Lung (tissue), 12 donors: ENCODE data around the gene PRDM15. TPM values are rescaled to one million over a fixed set of nuclear protein-coding genes. Genes with fewer than 3 reads are reported as not detected.

ENCODE experiments used
- ATAC-seq: fragments of 200-7000 bp; cut with Tn5 transposase; one replicate; pipeline ENCODE4 v1.9.1; 2020; ENCODE audit warnings: moderate number of reproducible peaks; ENCODE audit not compliant: insufficient read depth, low FRiP score
- DNase-seq, 3 donors: peaks; one replicate each; pipeline ENCODE4 v3.0.0-alpha.2; 2013 to 2017
- H3K27ac ChIP-seq, 2 donors: one replicate each; pipeline ENCODE4 v1.5.1; 2013; ENCODE audit warnings: mild to moderate bottlenecking in 2 of 2, moderate library complexity in 2 of 2, control low read depth in 1 of 2, inconsistent platforms in 1 of 2, low read depth in 1 of 2, low read length in 1 of 2
- H3K27me3 ChIP-seq, 3 donors: one replicate each; pipeline ENCODE4 v1.5.1; 2013; ENCODE audit warnings: low read length in 2 of 3; ENCODE audit not compliant: control insufficient read depth in 3 of 3, insufficient read depth in 3 of 3
- H3K36me3 ChIP-seq, 4 donors: one replicate each; pipeline ENCODE4 v1.5.1; 2013; ENCODE audit warnings: low read length in 4 of 4, mild to moderate bottlenecking in 1 of 4, moderate library complexity in 1 of 4; ENCODE audit not compliant: control insufficient read depth in 4 of 4, insufficient read depth in 4 of 4
- H3K4me1 ChIP-seq, 5 donors: one replicate each; pipeline ENCODE4 v1.5.1; 2013; ENCODE audit warnings: low read length in 5 of 5, mild to moderate bottlenecking in 2 of 5, moderate library complexity in 1 of 5; ENCODE audit not compliant: control insufficient read depth in 5 of 5, insufficient read depth in 5 of 5
- H3K4me3 ChIP-seq: one replicate; pipeline ENCODE4 v1.5.1; 2013; ENCODE audit warnings: mild to moderate bottlenecking, control low read depth, moderate library complexity
- H3K9ac ChIP-seq, 2 donors: one replicate each; pipeline ENCODE4 v1.5.1; 2013; ENCODE audit warnings: low read length in 2 of 2, control low read depth in 1 of 2; ENCODE audit not compliant: insufficient read depth in 1 of 2
- H3K9me3 ChIP-seq, 4 donors: one replicate each; pipeline ENCODE4 v1.5.1; 2013; ENCODE audit warnings: low read length in 3 of 4, mild to moderate bottlenecking in 1 of 4, moderate library complexity in 1 of 4; ENCODE audit not compliant: control insufficient read depth in 4 of 4, insufficient read depth in 3 of 4
- CTCF ChIP-seq: IDR thresholded peaks from 2 replicates; pipeline ENCODE4 v1.5.1; 2012; ENCODE audit warnings: mild to moderate bottlenecking; ENCODE audit errors: control extremely low read depth, extremely low read depth
- WGBS, 2 donors: extraction: QIAGEN DNeasy Blood & Tissue Kit; methylation state at CpG; one replicate each; pipeline ENCODE4 v1.1.7; 2013; 5-methylcytosine and 5-hydroxymethylcytosine counted together
- polyA plus RNA-seq, 2 donors: library from polyadenylated mRNA; stranded (reverse); fragments of 200-250 nt; gene quantifications; one replicate each; pipeline ENCODE4 v1.2.1, GENCODE V29; 2013
- total RNA-seq, 2 donors: library from RNA; depleted of rRNA in 1 of 2; stranded (reverse); fragments of >200 nt in 1 of 2; gene quantifications; one replicate each; pipeline ENCODE4 v1.2.1, GENCODE V29; 2014 to 2021
- donor health status: control.
- donor health status: control.
- donor health status: Bipolar disorder and iron deficiency.
- donor health status: healthy.
- donor health status: DM: yes; HTN: yes; CAD: no.

Gene PRDM15
- total and polyA plus RNA-seq, 4 donors = 2.4 to 7.2 (median 4.1) TPM

DNA sequence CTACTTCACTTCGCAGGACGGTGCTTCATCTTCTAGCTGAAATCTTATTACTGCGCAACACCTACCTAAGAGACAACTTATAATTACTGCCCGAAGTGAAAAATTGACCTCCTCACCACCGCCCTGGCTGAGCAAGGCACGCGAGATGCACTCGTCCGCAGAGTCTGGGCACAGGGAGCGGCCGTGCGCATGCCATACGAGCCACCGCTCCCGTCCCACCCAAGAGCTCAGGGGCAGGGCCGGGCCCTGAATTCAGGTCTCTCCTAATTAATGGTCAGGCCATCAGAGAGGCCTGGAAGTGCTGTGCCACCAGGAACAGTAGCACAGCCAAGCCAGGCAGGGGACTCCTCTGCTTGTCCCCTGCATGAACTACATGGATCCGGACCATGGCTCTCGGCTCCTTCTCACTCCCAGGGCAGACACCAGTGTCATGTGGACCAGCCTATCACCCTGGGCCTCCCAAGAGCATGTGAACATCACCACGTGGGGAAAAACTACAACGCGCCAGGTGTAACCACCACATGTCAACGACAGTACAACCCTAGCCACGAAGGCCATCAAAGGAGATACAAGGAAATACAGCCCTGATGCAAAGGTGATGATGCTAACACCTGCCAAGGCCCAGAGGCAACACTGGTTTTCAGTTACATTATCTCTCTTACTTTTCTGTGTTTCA lies 123.7 kb downstream of the PRDM15 start:
- Histone ChIP-seq H3K9me3 (no peaks in the 10 kb centered on the region), H3K4me3 (no peak overlapping the region), H3K9ac (no peak overlapping the region), H3K27me3 (peaks cover 0 to 6% (median 5%) of the 10 kb centered on the region in 3 donors), H3K4me1 (peaks cover 0 to 22% (median 4%) of the 10 kb centered on the region in 5 donors), H3K27ac (no peak overlapping the region), H3K36me3 (peaks cover 0 to 6% (median 0%) of the 10 kb centered on the region in 4 donors)
- no peak for TF ChIP-seq CTCF
- DNase-seq = no peak
- 91 to 94% methylated on average over 23 of the region's 23 CpGs for WGBS, 2 donors
- no peak for ATAC-seq

- Histone ChIP-seq H3K36me3 (peaks cover 0 to 6% (median 0%) of the 10 kb centered on the region in 4 donors), H3K4me3 (no peak overlapping the region), H3K9ac (no peak overlapping the region), H3K27me3 (no peaks in the 10 kb centered on the region), H3K4me1 (peaks cover 0 to 26% (median 4%) of the 10 kb centered on the region in 5 donors), H3K27ac (no peak overlapping the region), H3K9me3 (no peaks in the 10 kb centered on the region)
- TF ChIP-seq CTCF = no peak
- ATAC-seq (no peak), DNase-seq (peak in 1 of 3 donors; percentile 8)
- 59 to 69% methylated on average over 10 of the region's 10 CpGs for WGBS, 2 donors
These were observed 124.7 kb downstream of the PRDM15 start for GRCh38 chr21:41754479-41754891.

- ATAC-seq = no peak
- peaks cover 0 to 6% (median 0%) of the 10 kb centered on the region in 4 donors for H3K36me3 ChIP-seq
- DNase-seq = peak in 1 of 3 donors; percentile 13
- H3K27ac ChIP-seq = no peak overlapping the region
- WGBS, 2 donors = 73 to 79% methylated on average over 16 of the region's 16 CpGs
- H3K4me1 ChIP-seq = peaks cover 0 to 26% (median 4%) of the 10 kb centered on the region in 5 donors
- peaks cover 0 to 4% (median 3%) of the 10 kb centered on the region in 3 donors for H3K27me3 ChIP-seq
- H3K9me3 ChIP-seq = no peaks in the 10 kb centered on the region
- H3K4me3 ChIP-seq = no peak overlapping the region
- TF ChIP-seq CTCF = no peak
- H3K9ac ChIP-seq = no peak overlapping the region
These were observed 125.9 kb downstream of the PRDM15 start for GRCh38 chr21:41753006-41753898.
